Chondrocyte (in vitro differentiated cells): Measurements from ENCODE around the gene EIF4E3. TPM values are rescaled to one million over a fixed set of nuclear protein-coding genes. Genes with fewer than 3 reads are reported as not detected.
A peak's percentile ranks its signal among the peaks of the same experiment; 100 is the strongest.

ENCODE experiments used
- DNase-seq: peaks from one replicate; pipeline ENCODE4 v3.0.0; 2021; ENCODE audit warnings: mixed read lengths, low spot score
- H3K27ac Mint-ChIP-seq: one replicate; pipeline ENCODE4 v1.8.0; 2021; ENCODE audit warnings: mild to moderate bottlenecking, moderate library complexity, mixed read lengths; ENCODE audit not compliant: unreplicated experiment
- H3K27me3 Mint-ChIP-seq: 2 replicates; pipeline ENCODE4 v1.8.0; 2021; ENCODE audit warnings: low read depth, mixed read lengths
- H3K36me3 Mint-ChIP-seq: 2 replicates; pipeline ENCODE4 v1.8.0; 2021; ENCODE audit warnings: low read depth, mixed read lengths
- H3K4me1 Mint-ChIP-seq: 2 replicates; pipeline ENCODE4 v1.8.0; 2021; ENCODE audit warnings: low read depth, mild to moderate bottlenecking, mixed read lengths
- H3K4me3 Mint-ChIP-seq: one replicate; pipeline ENCODE4 v1.8.0; 2021; ENCODE audit warnings: mild to moderate bottlenecking, moderate library complexity, mixed read lengths; ENCODE audit not compliant: unreplicated experiment
- H3K9me3 Mint-ChIP-seq: 2 replicates; pipeline ENCODE4 v1.8.0; 2021; ENCODE audit warnings: low read depth, mixed read lengths
- CTCF ChIP-seq: fragments of 200-600 bp; sonication (generic); IDR thresholded peaks from 2 replicates; pipeline ENCODE4 v1.5.0; 2021; ENCODE audit warnings: antibody characterized with exemption, mild to moderate bottlenecking, moderate library complexity
- long read RNA-seq: library from polyadenylated mRNA; stranded (forward); transcript quantifications from one replicate; pipeline ENCODE4 v2.0.0, GENCODE V29; 2021
- total RNA-seq: library from RNA; stranded (reverse); gene quantifications from 3 replicates; pipeline ENCODE4 v1.2.1, GENCODE V29; 2021

EIF4E3 gene
- total RNA-seq, result 10.6 to 12.4 TPM (median 11.8 TPM) in 3 replicates
- long read RNA-seq, full-length matches to known transcripts, result 24 of 28 reads
- long read RNA-seq, partial matches to known transcripts, result 0 of 28 reads
- long read RNA-seq, other reads (novel, unspliced or antisense), result 4 of 28 reads

- no peak for TF ChIP-seq CTCF
Measured at GRCh38 chr3:71725271-71725991, at the start of gene EIF4E3. Gene EIF4E3, minus strand, starts transcription at chr3:71725402. Its CDS starts 35 bp downstream, at chr3:71725367.

GRCh38 chr3:71771884-71772283 is 46.7 kb upstream of the EIF4E3 start:
- no peak for DNase-seq
- Mint-ChIP-seq H3K27ac (no peak overlapping the region), H3K9me3 (no peaks in the 10 kb centered on the region), H3K36me3 (no peaks in the 10 kb centered on the region), H3K27me3 (peaks cover 46% of the 10 kb centered on the region), H3K4me3 (no peak overlapping the region), H3K4me1 (no peaks in the 10 kb centered on the region)
- no peak for TF ChIP-seq CTCF

More at GRCh38 chr3:71725271-71725991, at the start of gene EIF4E3:
- peaks cover 11% of the 10 kb centered on the region for H3K4me1 Mint-ChIP-seq
- peak within 1 kb of the TSS; percentile 73 for H3K4me3 Mint-ChIP-seq
- no peaks in the 10 kb centered on the region for H3K9me3 Mint-ChIP-seq
- peak; percentile 91 for DNase-seq
- peak within 1 kb of the TSS; percentile 12 for H3K27ac Mint-ChIP-seq
- H3K27me3 Mint-ChIP-seq, result peaks cover 15% of the 10 kb centered on the region
- peaks cover 2% of the 10 kb centered on the region for H3K36me3 Mint-ChIP-seq

GRCh38 chr3:71771126-71771525 is 45.9 kb upstream of the EIF4E3 start:
- H3K27ac Mint-ChIP-seq, result no peak overlapping the region
- no peaks in the 10 kb centered on the region for H3K9me3 Mint-ChIP-seq
- H3K4me1 Mint-ChIP-seq, result no peaks in the 10 kb centered on the region
- no peak overlapping the region for H3K4me3 Mint-ChIP-seq
- no peaks in the 10 kb centered on the region for H3K36me3 Mint-ChIP-seq
- peaks cover 45% of the 10 kb centered on the region for H3K27me3 Mint-ChIP-seq
- TF ChIP-seq CTCF, result no peak
- no peak for DNase-seq

GRCh38 chr3:71763426-71763825 is 38.2 kb upstream of the EIF4E3 start:
- Mint-ChIP-seq H3K27ac (no peak overlapping the region), H3K4me1 (no peaks in the 10 kb centered on the region), H3K4me3 (no peak overlapping the region), H3K36me3 (no peaks in the 10 kb centered on the region), H3K27me3 (peaks cover 48% of the 10 kb centered on the region), H3K9me3 (no peaks in the 10 kb centered on the region)
- DNase-seq, result no peak
- TF ChIP-seq CTCF, result no peak

GRCh38 chr3:71760140-71760539 is 34.9 kb upstream of the EIF4E3 start:
- no peaks in the 10 kb centered on the region for H3K9me3 Mint-ChIP-seq
- H3K4me3 Mint-ChIP-seq, result no peak overlapping the region
- no peak for DNase-seq
- H3K4me1 Mint-ChIP-seq, result peaks cover 5% of the 10 kb centered on the region
- no peaks in the 10 kb centered on the region for H3K36me3 Mint-ChIP-seq
- no peak overlapping the region for H3K27ac Mint-ChIP-seq
- no peak for TF ChIP-seq CTCF
- H3K27me3 Mint-ChIP-seq, result peaks cover 64% of the 10 kb centered on the region
